Neuronal stem cell (in vitro differentiated cells): ENCODE results near the gene ARF1.

Source experiments
- DNase-seq: peaks from one replicate; pipeline ENCODE4 v3.0.0-alpha.2; 2013; ENCODE audit warnings: low spot score
- H2AFZ ChIP-seq: one replicate; pipeline ENCODE4 v1.6.1; 2013; ENCODE audit warnings: mild to moderate bottlenecking, low read length, inconsistent platforms
- H2AK5ac ChIP-seq: 2 replicates; pipeline ENCODE4 v1.6.1; 2013; ENCODE audit warnings: low read depth, mild to moderate bottlenecking, inconsistent platforms, low read length, moderate library complexity, mixed read lengths
- H2BK120ac ChIP-seq: 2 replicates; pipeline ENCODE4 v1.6.1; 2013; ENCODE audit warnings: low read depth, mild to moderate bottlenecking, inconsistent platforms, low read length, moderate library complexity, mixed read lengths
- H2BK12ac ChIP-seq: one replicate; pipeline ENCODE4 v1.6.1; 2013; ENCODE audit warnings: low read length, inconsistent platforms
- H2BK15ac ChIP-seq: 2 replicates; pipeline ENCODE4 v1.6.1; 2013; ENCODE audit warnings: mild to moderate bottlenecking, low read length, inconsistent platforms, mixed read lengths
- H2BK5ac ChIP-seq: one replicate; pipeline ENCODE4 v1.6.1; 2013; ENCODE audit warnings: inconsistent platforms, mild to moderate bottlenecking, low read length, moderate library complexity
- H3K14ac ChIP-seq: one replicate; pipeline ENCODE4 v1.6.1; 2013; ENCODE audit warnings: low read length, inconsistent platforms
- H3K18ac ChIP-seq: 2 replicates; pipeline ENCODE4 v1.6.1; 2013; ENCODE audit warnings: low read length, inconsistent platforms
- H3K23ac ChIP-seq: 2 replicates; pipeline ENCODE4 v1.6.1; 2013; ENCODE audit warnings: low read depth, mild to moderate bottlenecking, mixed read lengths, low read length, inconsistent platforms; ENCODE audit not compliant: poor library complexity
- H3K27ac ChIP-seq: replicated peaks from 3 replicates; pipeline ENCODE4 v1.5.1; 2013; ENCODE audit warnings: low read length, inconsistent platforms
- H3K27me3 ChIP-seq, 3 experiments: 2 replicates each; pipeline ENCODE4 v1.6.1; 2013; ENCODE audit warnings: low read length in 3 of 3, mild to moderate bottlenecking in 2 of 3, inconsistent platforms in 1 of 3, low read depth in 1 of 3, mixed read lengths in 1 of 3, moderate library complexity in 1 of 3; ENCODE audit not compliant: control insufficient read depth in 3 of 3, insufficient read depth in 3 of 3
- H3K36me3 ChIP-seq, 2 donors: replicated peaks in 1 of 2; 2 replicates each; pipeline ENCODE4 v1.6.1; 2013; ENCODE audit warnings: low read length in 2 of 2; ENCODE audit not compliant: control insufficient read depth in 2 of 2, insufficient read depth in 2 of 2
- H3K4ac ChIP-seq: 2 replicates; pipeline ENCODE4 v1.6.1; 2013; ENCODE audit warnings: inconsistent platforms, mild to moderate bottlenecking, low read length, moderate library complexity
- H3K4me1 ChIP-seq, 2 donors: 1 replicate in 1 of 2; 2 replicates in 1 of 2; pipeline ENCODE4 v1.6.1; 2013; ENCODE audit warnings: low read length in 2 of 2, low read depth in 1 of 2; ENCODE audit not compliant: control insufficient read depth in 2 of 2, insufficient read depth in 1 of 2
- H3K4me2 ChIP-seq: one replicate; pipeline ENCODE4 v1.6.1; 2013; ENCODE audit warnings: mild to moderate bottlenecking, low read length, inconsistent platforms; ENCODE audit not compliant: insufficient read depth, poor library complexity, severe bottlenecking
- H3K4me3 ChIP-seq, 2 donors: 2 replicates each; pipeline ENCODE4 v1.5.1; 2013; ENCODE audit warnings: low read length in 2 of 2, mild to moderate bottlenecking in 2 of 2, inconsistent platforms in 1 of 2, moderate library complexity in 1 of 2
- H3K79me1 ChIP-seq: one replicate; pipeline ENCODE4 v1.6.1; 2013; ENCODE audit warnings: low read depth, mild to moderate bottlenecking, inconsistent platforms, low read length, moderate library complexity
- H3K9ac ChIP-seq: one replicate; pipeline ENCODE4 v1.6.1; 2013; ENCODE audit warnings: mild to moderate bottlenecking, low read depth, low read length, inconsistent platforms; ENCODE audit not compliant: poor library complexity
- H3K9me3 ChIP-seq, 2 donors: replicated peaks in 1 of 2; 2 replicates each; pipeline versions ENCODE3 to v1.6.1; 2013; ENCODE audit warnings: low read length in 2 of 2, mild to moderate bottlenecking in 2 of 2, inconsistent platforms in 1 of 2, low read depth in 1 of 2, mixed read lengths in 1 of 2, moderate library complexity in 1 of 2; ENCODE audit not compliant: control insufficient read depth in 2 of 2, insufficient read depth in 1 of 2
- H4K8ac ChIP-seq: one replicate; pipeline ENCODE4 v1.6.1; 2013; ENCODE audit warnings: low read depth, mild to moderate bottlenecking, inconsistent platforms, low read length, moderate library complexity
- H4K91ac ChIP-seq: one replicate; pipeline ENCODE4 v1.6.1; 2013; ENCODE audit warnings: low read length, low read depth, mild to moderate bottlenecking, inconsistent platforms; ENCODE audit not compliant: poor library complexity
- WGBS, 2 donors: extraction: QIAGEN DNeasy Blood & Tissue Kit; methylation state at CpG; one replicate each; pipeline ENCODE4 v1.1.7; 2013; ENCODE audit warnings: missing lambda C conversion rate in 2 of 2, mixed read lengths in 1 of 2; ENCODE audit not compliant: insufficient read length in 2 of 2, insufficient replicate concordance in 1 of 2; ENCODE audit errors: extremely low coverage in 2 of 2; 5-methylcytosine and 5-hydroxymethylcytosine counted together

The ARF1 gene

GRCh38 chr1:228076796-228077430, 5.6 kb upstream of the ARF1 start:
- Histone ChIP-seq H2BK15ac (no peak overlapping the region), H3K4me1 (peaks cover 0 to 18% of the 10 kb centered on the region in 2 donors), H3K4ac (no peak overlapping the region), H3K9me3 (peaks cover 0 to 2% of the 10 kb centered on the region in 2 donors), H3K79me1 (no peaks in the 10 kb centered on the region), H3K27me3 (peaks cover 0 to 10% (median 9%) of the 10 kb centered on the region in 3 experiments), H3K23ac (no peak overlapping the region), H2AK5ac (no peak overlapping the region), H3K27ac (no peak overlapping the region), H3K18ac (no peak overlapping the region), H3K36me3 (no peaks in the 10 kb centered on the region), H4K91ac (no peak overlapping the region), H2BK12ac (no peak overlapping the region), H3K14ac (no peak overlapping the region), H3K4me2 (no peak overlapping the region), H3K4me3 (no peak overlapping the region), H2AFZ (no peak overlapping the region), H3K9ac (no peak overlapping the region), H2BK120ac (no peak overlapping the region), H4K8ac (no peak overlapping the region), H2BK5ac (no peak overlapping the region)
- DNase-seq = no peak
- WGBS, 2 donors = no CpG with 5 or more reads among the region's 9 CpGs

GRCh38 chr1:228077565-228078330, 4.8 kb upstream of the ARF1 start:
- no peak overlapping the region for H2BK12ac ChIP-seq
- peak overlapping the region; percentile 16 for H3K18ac ChIP-seq

GRCh38 chr1:228079013-228079412, 3.5 kb upstream of the ARF1 start:
- Histone ChIP-seq H3K36me3 (no peaks in the 10 kb centered on the region), H2BK12ac (no peak overlapping the region), H3K4me2 (no peak overlapping the region), H3K4me1 (peaks cover 4 to 15% of the 10 kb centered on the region in 2 donors), H2AFZ (no peak overlapping the region), H3K27me3 (peaks cover 0 to 4% (median 3%) of the 10 kb centered on the region in 3 experiments), H3K79me1 (peaks cover 13% of the 10 kb centered on the region), H3K9ac (peak overlapping the region; percentile 25), H2AK5ac (no peak overlapping the region), H3K14ac (no peak overlapping the region), H2BK5ac (no peak overlapping the region), H2BK120ac (no peak overlapping the region), H3K4ac (no peak overlapping the region), H3K23ac (no peak overlapping the region), H4K8ac (no peak overlapping the region), H3K18ac (no peak overlapping the region), H2BK15ac (no peak overlapping the region), H3K27ac (no peak overlapping the region), H4K91ac (no peak overlapping the region), H3K4me3 (no peak overlapping the region), H3K9me3 (no peaks in the 10 kb centered on the region)
- no CpG with 5 or more reads among the region's 7 CpGs for WGBS, 2 donors
- no peak for DNase-seq

More at GRCh38 chr1:228077565-228078330, 4.8 kb upstream of the ARF1 start:
- H3K9me3 ChIP-seq = no peaks in the 10 kb centered on the region
- no peak overlapping the region for H3K9ac ChIP-seq
- WGBS, 2 donors = no CpG with 5 or more reads among the region's 10 CpGs
- no peak overlapping the region for H2BK15ac ChIP-seq
- H2AK5ac ChIP-seq = no peak overlapping the region
- no peak overlapping the region for H3K4me2 ChIP-seq
- peaks cover 0 to 18% of the 10 kb centered on the region in 2 donors for H3K4me1 ChIP-seq
- H3K4me3 ChIP-seq = no peak overlapping the region
- no peak overlapping the region for H2AFZ ChIP-seq
- H3K27ac ChIP-seq = no peak overlapping the region
- no peak overlapping the region for H3K14ac ChIP-seq
- no peak overlapping the region for H4K91ac ChIP-seq
- no peak overlapping the region for H3K23ac ChIP-seq
- DNase-seq = no peak
- H3K79me1 ChIP-seq = peaks cover 4% of the 10 kb centered on the region
- peaks cover 0 to 4% (median 3%) of the 10 kb centered on the region in 3 experiments for H3K27me3 ChIP-seq
- no peak overlapping the region for H3K4ac ChIP-seq
- H3K36me3 ChIP-seq = no peaks in the 10 kb centered on the region
- no peak overlapping the region for H4K8ac ChIP-seq
- H2BK120ac ChIP-seq = no peak overlapping the region
- no peak overlapping the region for H2BK5ac ChIP-seq

GRCh38 chr1:228079601-228080263, 2.8 kb upstream of the ARF1 start:
- Histone ChIP-seq H3K9ac (no peak overlapping the region), H3K4me1 (peaks cover 11 to 17% of the 10 kb centered on the region in 2 donors), H3K79me1 (peaks cover 16% of the 10 kb centered on the region), H3K36me3 (peaks cover 2 to 6% of the 10 kb centered on the region in 2 donors), H3K9me3 (no peaks in the 10 kb centered on the region), H3K4ac (no peak overlapping the region), H2BK120ac (no peak overlapping the region), H3K14ac (no peak overlapping the region), H3K4me2 (no peak overlapping the region), H4K91ac (no peak overlapping the region), H4K8ac (no peak overlapping the region), H2BK12ac (no peak overlapping the region), H3K18ac (no peak overlapping the region), H2AK5ac (no peak overlapping the region), H3K23ac (no peak overlapping the region), H3K27me3 (peaks cover 0 to 4% (median 3%) of the 10 kb centered on the region in 3 experiments), H3K27ac (no peak overlapping the region), H2BK5ac (no peak overlapping the region), H2BK15ac (no peak overlapping the region), H2AFZ (no peak overlapping the region), H3K4me3 (no peak overlapping the region)
- no peak for DNase-seq
- no CpG with 5 or more reads among the region's 7 CpGs for WGBS, 2 donors
